ENCODE data around the gene TBC1D10A. TPM values are rescaled to one million over a fixed set of nuclear protein-coding genes. Genes with fewer than 3 reads are reported as not detected.

TBC1D10A gene
- total RNA-seq, 1 donor from 2014 or later = 32.7 TPM

DNA sequence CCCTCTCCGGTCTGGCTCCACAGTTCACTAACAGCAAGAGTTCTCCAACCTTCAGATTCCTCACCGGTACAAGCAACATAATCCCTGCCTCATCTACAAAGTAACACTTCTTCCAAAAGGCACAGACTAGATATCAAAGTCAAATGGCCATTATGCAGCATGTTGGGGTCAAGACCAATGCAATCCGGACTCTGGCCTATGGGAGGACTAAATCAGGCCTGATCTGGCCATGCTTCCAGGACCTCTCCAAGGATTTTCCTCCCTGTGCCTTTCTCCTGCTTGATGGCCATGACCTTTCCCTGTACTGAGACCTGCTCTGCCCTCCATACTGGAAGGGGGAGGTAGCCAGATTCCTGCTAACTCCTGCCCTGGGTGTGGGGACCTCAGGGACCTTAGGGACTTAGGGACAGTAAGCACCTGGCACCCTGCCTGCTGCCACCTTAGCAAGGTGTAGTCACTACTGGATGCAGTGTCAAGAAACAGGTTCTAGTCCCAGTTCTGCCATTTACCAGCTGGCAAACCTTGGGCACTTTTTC, 6.7 kb downstream of the TBC1D10A start:
- Mint-ChIP-seq H3K36me3 (ENCODE audit: low read depth, unreplicated experiment) (peaks cover 18% of the 10 kb centered on the region), H3K27me3 (ENCODE audit: low read depth, unreplicated experiment) (no peaks in the 10 kb centered on the region), H3K9me3 (ENCODE audit: unreplicated experiment) (no peaks in the 10 kb centered on the region), H3K4me1 (ENCODE audit: low read depth, unreplicated experiment) (peaks cover 24% of the 10 kb centered on the region), H3K27ac (ENCODE audit: unreplicated experiment) (no peak overlapping the region), H3K4me3 (ENCODE audit: unreplicated experiment) (no peak overlapping the region)
- Histone ChIP-seq H3K9me3 (ENCODE audit: insufficient read depth, low read depth, low read length) (no peaks in the 10 kb centered on the region), H3K9ac (ENCODE audit: low read length) (no peak overlapping the region), H3K36me3 (ENCODE audit: insufficient read depth, low read length) (peaks cover 3% of the 10 kb centered on the region), H3K4me2 (ENCODE audit: low read length) (no peak overlapping the region), H3K79me2 (ENCODE audit: insufficient read depth, low read length) (peaks cover 99% of the 10 kb centered on the region), H3K27me3 (ENCODE audit: insufficient read depth, low read length) (no peaks in the 10 kb centered on the region), H3K4me1 (ENCODE audit: insufficient read depth, low read length) (peaks cover 19% of the 10 kb centered on the region), H2AFZ (ENCODE audit: low read depth, low read length) (no peak overlapping the region), H4K20me1 (ENCODE audit: insufficient read depth, low read length) (peaks cover 100% of the 10 kb centered on the region), H3K27ac (ENCODE audit: low read depth, low read length) (no peak overlapping the region), H3K4me3 (ENCODE audit: insufficient read depth, low read depth, low read length) (no peak overlapping the region)
- FAIRE-seq = no peak
- TF ChIP-seq EZH2 (IDR thresholded peaks at IDR 0.05; ENCODE audit: insufficient read depth, low read length) (no peak), CTCF (IDR thresholded peaks at IDR 0.05; ENCODE audit: insufficient read depth, low read depth, low read length) (no peak)
- DNase-seq (ENCODE audit: low read depth) = no peak

- H2AFZ ChIP-seq (ENCODE audit: low read depth, low read length) = no peak overlapping the region
- H3K4me1 ChIP-seq (ENCODE audit: insufficient read depth, low read length) = peaks cover 17% of the 10 kb centered on the region
- H3K27me3 Mint-ChIP-seq (ENCODE audit: low read depth, unreplicated experiment) = no peaks in the 10 kb centered on the region
- H3K36me3 ChIP-seq (ENCODE audit: insufficient read depth, low read length) = peaks cover 3% of the 10 kb centered on the region
- no peak overlapping the region for H3K4me2 ChIP-seq (ENCODE audit: low read length)
- H3K4me3 Mint-ChIP-seq (ENCODE audit: unreplicated experiment) = no peak overlapping the region
- FAIRE-seq (no peak), DNase-seq (ENCODE audit: low read depth) (peak; percentile 27)
- H3K36me3 Mint-ChIP-seq (ENCODE audit: low read depth, unreplicated experiment) = peaks cover 21% of the 10 kb centered on the region
- no peaks in the 10 kb centered on the region for H3K9me3 Mint-ChIP-seq (ENCODE audit: unreplicated experiment)
- H3K27ac ChIP-seq (ENCODE audit: low read depth, low read length) = no peak overlapping the region
- peaks cover 97% of the 10 kb centered on the region for H3K79me2 ChIP-seq (ENCODE audit: insufficient read depth, low read length)
- peak overlapping the region; percentile 53 for H3K27ac Mint-ChIP-seq (ENCODE audit: unreplicated experiment)
- TF ChIP-seq EZH2 (IDR thresholded peaks at IDR 0.05; ENCODE audit: insufficient read depth, low read length) (no peak), CTCF (IDR thresholded peaks at IDR 0.05; ENCODE audit: insufficient read depth, low read depth, low read length) (no peak)
- H3K9me3 ChIP-seq (ENCODE audit: insufficient read depth, low read depth, low read length) = no peaks in the 10 kb centered on the region
- peaks cover 22% of the 10 kb centered on the region for H3K4me1 Mint-ChIP-seq (ENCODE audit: low read depth, unreplicated experiment)
- H3K4me3 ChIP-seq (ENCODE audit: insufficient read depth, low read depth, low read length) = no peak overlapping the region
- peaks cover 100% of the 10 kb centered on the region for H4K20me1 ChIP-seq (ENCODE audit: insufficient read depth, low read length)
- no peaks in the 10 kb centered on the region for H3K27me3 ChIP-seq (ENCODE audit: insufficient read depth, low read length)
- no peak overlapping the region for H3K9ac ChIP-seq (ENCODE audit: low read length)
Measured at GRCh38 chr22:30318799-30319419, 7.8 kb downstream of the TBC1D10A start.

DNA sequence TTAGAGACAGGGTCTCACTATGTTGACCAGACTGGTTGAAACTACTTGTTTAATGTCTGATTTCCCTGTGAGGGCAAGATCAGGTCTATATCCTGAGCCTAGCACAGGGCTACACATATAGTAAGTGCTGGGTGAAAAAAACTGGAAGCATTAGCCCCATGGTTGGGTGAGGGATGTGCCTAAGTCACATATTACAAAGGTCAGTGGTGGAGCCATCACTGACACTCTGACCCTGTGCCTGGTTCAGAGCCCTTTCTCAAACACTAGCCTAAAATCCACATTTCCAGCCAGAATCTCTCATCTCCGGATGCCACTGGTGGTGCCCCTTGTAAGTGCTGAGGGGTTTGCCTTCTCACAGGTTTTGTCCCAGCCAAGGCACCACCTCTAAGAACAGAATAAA, 9.0 kb downstream of the TBC1D10A start:
- peaks cover 95% of the 10 kb centered on the region for H3K79me2 ChIP-seq (ENCODE audit: insufficient read depth, low read length)
- no peak overlapping the region for H3K4me3 Mint-ChIP-seq (ENCODE audit: unreplicated experiment)
- H3K36me3 ChIP-seq (ENCODE audit: insufficient read depth, low read length) = peaks cover 3% of the 10 kb centered on the region
- DNase-seq (ENCODE audit: low read depth) = no peak
- H3K27ac Mint-ChIP-seq (ENCODE audit: unreplicated experiment) = no peak overlapping the region
- no peak overlapping the region for H2AFZ ChIP-seq (ENCODE audit: low read depth, low read length)
- no peaks in the 10 kb centered on the region for H3K9me3 Mint-ChIP-seq (ENCODE audit: unreplicated experiment)
- no peak overlapping the region for H3K4me3 ChIP-seq (ENCODE audit: insufficient read depth, low read depth, low read length)
- H3K4me1 Mint-ChIP-seq (ENCODE audit: low read depth, unreplicated experiment) = peaks cover 24% of the 10 kb centered on the region
- peaks cover 13% of the 10 kb centered on the region for H3K4me1 ChIP-seq (ENCODE audit: insufficient read depth, low read length)
- no peak overlapping the region for H3K27ac ChIP-seq (ENCODE audit: low read depth, low read length)
- TF ChIP-seq CTCF (IDR thresholded peaks at IDR 0.05; ENCODE audit: insufficient read depth, low read depth, low read length) (no peak), EZH2 (IDR thresholded peaks at IDR 0.05; ENCODE audit: insufficient read depth, low read length) (no peak)
- no peaks in the 10 kb centered on the region for H3K9me3 ChIP-seq (ENCODE audit: insufficient read depth, low read depth, low read length)
- no peak overlapping the region for H3K4me2 ChIP-seq (ENCODE audit: low read length)
- H3K27me3 ChIP-seq (ENCODE audit: insufficient read depth, low read length) = no peaks in the 10 kb centered on the region
- peaks cover 98% of the 10 kb centered on the region for H4K20me1 ChIP-seq (ENCODE audit: insufficient read depth, low read length)
- no peak for FAIRE-seq
- no peak overlapping the region for H3K9ac ChIP-seq (ENCODE audit: low read length)
- peaks cover 23% of the 10 kb centered on the region for H3K36me3 Mint-ChIP-seq (ENCODE audit: low read depth, unreplicated experiment)
- no peaks in the 10 kb centered on the region for H3K27me3 Mint-ChIP-seq (ENCODE audit: low read depth, unreplicated experiment)

Data from astrocyte (in vitro differentiated cells and primary cell).